Activated naive CD4-positive, alpha-beta T cell treated with anti-CD3 and anti-CD28 coated beads, Interleukin-2, amount 50 U/mL, for 24 hours (primary cell): ENCODE results near the gene CASP10.
"Not testable (repeated sequence)": the region's sequence is repeated elsewhere in the genome, so short reads cannot be mapped to it uniquely, and the experiment has no call there.

ENCODE experiments used
- H3K27ac Mint-ChIP-seq: one replicate; pipeline ENCODE4 v1.8.0; 2021; ENCODE audit warnings: mild to moderate bottlenecking, mixed read lengths
- H3K27me3 Mint-ChIP-seq: one replicate; pipeline ENCODE4 v1.8.0; 2021; ENCODE audit warnings: mixed read lengths
- H3K36me3 Mint-ChIP-seq: one replicate; pipeline ENCODE4 v1.8.0; 2021; ENCODE audit warnings: mixed read lengths
- H3K4me1 Mint-ChIP-seq: one replicate; pipeline ENCODE4 v1.8.0; 2021; ENCODE audit warnings: mixed read lengths
- H3K4me3 Mint-ChIP-seq: one replicate; pipeline ENCODE4 v1.8.0; 2021; ENCODE audit warnings: mild to moderate bottlenecking, mixed read lengths
- H3K9me3 Mint-ChIP-seq: one replicate; pipeline ENCODE4 v1.8.0; 2021; ENCODE audit warnings: mixed read lengths

CASP10 gene

DNA sequence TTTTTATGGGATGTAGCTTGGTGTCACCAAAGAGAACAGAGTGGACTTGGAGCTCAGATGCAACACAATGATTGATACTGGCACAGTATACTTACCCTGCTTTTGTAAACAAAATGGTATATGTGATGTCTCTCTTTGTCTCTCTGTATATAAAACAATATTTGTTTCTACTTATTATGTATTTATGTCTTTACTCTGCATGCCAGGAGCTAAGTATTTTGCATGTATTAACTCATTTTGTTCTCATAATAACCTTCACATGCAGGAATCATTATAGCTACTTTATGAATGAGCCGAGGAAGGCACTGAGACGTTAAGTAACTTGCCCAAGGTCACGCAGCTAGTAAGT, 49.5 kb downstream of the CASP10 start:
- Mint-ChIP-seq H3K4me1 (peaks cover 70% of the 10 kb centered on the region), H3K27ac (peak overlapping the region; percentile 89), H3K4me3 (peak overlapping the region; percentile 93), H3K9me3 (no peaks in the 10 kb centered on the region), H3K36me3 (peaks cover 3% of the 10 kb centered on the region), H3K27me3 (no peaks in the 10 kb centered on the region)

DNA sequence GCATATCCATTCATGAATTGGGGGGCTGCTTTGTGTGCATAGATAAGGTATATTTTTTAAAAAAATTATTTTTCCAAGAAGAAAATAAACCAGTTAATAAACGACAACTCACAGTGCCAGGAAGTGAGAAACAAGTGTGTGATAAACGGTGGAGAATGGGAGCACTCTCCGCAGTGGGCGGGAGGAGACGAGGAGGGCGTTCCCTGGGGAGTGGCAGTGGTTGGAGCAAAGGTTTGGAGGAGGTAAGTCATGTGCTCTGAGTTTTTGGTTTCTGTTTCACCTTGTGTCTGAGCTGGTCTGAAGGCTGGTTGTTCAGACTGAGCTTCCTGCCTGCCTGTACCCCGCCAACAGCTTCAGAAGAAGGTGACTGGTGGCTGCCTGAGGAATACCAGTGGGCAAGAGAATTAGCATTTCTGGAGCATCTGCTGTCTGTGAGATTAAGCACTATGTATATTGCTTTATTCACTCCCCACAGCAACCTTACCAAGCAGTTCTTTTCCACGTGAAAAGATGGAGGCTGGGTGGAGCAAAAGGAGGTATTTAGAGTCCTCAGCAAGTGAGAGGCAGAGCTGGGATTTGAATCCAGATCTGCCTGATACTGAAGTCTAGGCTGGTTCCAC, 50.4 kb downstream of the CASP10 start:
- peak overlapping the region; percentile 96 for H3K27ac Mint-ChIP-seq
- H3K9me3 Mint-ChIP-seq: no peaks in the 10 kb centered on the region
- peaks cover 71% of the 10 kb centered on the region for H3K4me1 Mint-ChIP-seq

DNA sequence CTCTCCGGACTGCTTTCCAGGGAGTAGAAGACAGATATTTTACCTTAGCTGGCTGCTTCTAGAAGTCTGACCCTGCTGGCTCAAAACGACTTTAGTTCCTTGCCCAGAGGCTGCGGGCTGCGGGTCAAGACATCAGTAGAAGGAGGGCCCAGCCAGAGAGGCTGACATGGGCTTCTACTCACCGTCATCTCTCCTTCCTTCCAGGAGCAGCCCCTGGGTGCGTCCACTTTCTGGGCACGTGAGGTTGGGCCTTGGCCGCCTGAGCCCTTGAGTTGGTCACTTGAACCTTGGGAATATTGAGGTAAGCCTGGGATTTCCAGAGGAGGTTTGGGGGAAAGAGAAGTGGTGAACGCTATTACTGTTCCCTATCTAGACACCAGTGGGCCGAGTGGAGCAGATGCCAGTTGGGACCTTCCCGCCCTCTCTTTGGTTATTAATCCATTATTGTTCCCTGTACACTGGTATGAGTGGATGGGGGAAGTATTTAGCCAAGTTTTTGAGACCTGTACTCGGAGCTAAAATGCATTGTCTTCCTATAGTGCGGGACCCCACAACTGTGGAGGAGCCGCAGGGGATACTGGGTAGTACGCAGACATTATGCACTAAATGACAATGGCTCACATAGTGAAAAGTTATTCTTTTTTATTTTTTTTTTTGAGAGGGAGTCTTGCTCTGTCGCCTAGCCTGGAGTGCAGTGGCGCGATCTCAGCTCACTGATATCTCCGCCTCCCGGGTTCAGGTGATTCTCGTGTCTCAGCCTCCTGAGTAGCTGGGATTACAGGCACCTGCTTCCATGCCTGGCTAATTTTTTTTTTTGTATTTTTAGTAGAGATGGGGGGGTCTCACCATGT, 51.1 kb downstream of the CASP10 start:
- H3K27ac Mint-ChIP-seq: peak overlapping the region; percentile 96
- peaks cover 7% of the 10 kb centered on the region for H3K36me3 Mint-ChIP-seq
- no peaks in the 10 kb centered on the region for H3K9me3 Mint-ChIP-seq
- peaks cover 65% of the 10 kb centered on the region for H3K4me1 Mint-ChIP-seq
- no peaks in the 10 kb centered on the region for H3K27me3 Mint-ChIP-seq
- H3K4me3 Mint-ChIP-seq: peak overlapping the region; percentile 93

More for the DNA sequence above, 50.4 kb downstream of the CASP10 start:
- peak overlapping the region; percentile 93 for H3K4me3 Mint-ChIP-seq
- H3K36me3 Mint-ChIP-seq: peaks cover 7% of the 10 kb centered on the region
- no peaks in the 10 kb centered on the region for H3K27me3 Mint-ChIP-seq

DNA sequence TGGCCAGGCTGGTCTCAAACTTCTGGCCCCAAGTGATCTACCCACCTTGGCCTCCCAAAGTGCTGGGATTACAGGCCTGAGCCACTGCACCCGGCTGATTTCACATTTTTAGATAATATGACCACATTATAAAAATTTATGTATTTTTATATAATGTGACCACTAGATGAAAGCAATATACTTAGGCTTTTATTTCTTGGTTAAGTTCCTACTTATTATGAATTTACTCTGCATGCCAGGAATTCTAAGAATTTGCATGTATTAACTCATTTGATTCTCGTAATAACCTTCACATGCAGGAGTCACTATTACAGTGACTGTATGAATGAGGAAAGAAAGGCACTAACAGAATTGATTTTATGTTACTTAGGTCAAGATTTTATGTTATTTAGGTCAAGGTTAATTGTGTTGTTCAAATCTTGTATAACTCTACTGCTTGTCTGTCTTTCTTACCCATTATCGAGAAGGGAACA, 51.8 kb downstream of the CASP10 start:
- H3K4me1 Mint-ChIP-seq: peaks cover 64% of the 10 kb centered on the region
- H3K9me3 Mint-ChIP-seq: no peaks in the 10 kb centered on the region
- peak overlapping the region; percentile 96 for H3K27ac Mint-ChIP-seq
- no peaks in the 10 kb centered on the region for H3K27me3 Mint-ChIP-seq
- peak overlapping the region; percentile 93 for H3K4me3 Mint-ChIP-seq
- H3K36me3 Mint-ChIP-seq: peaks cover 11% of the 10 kb centered on the region

DNA sequence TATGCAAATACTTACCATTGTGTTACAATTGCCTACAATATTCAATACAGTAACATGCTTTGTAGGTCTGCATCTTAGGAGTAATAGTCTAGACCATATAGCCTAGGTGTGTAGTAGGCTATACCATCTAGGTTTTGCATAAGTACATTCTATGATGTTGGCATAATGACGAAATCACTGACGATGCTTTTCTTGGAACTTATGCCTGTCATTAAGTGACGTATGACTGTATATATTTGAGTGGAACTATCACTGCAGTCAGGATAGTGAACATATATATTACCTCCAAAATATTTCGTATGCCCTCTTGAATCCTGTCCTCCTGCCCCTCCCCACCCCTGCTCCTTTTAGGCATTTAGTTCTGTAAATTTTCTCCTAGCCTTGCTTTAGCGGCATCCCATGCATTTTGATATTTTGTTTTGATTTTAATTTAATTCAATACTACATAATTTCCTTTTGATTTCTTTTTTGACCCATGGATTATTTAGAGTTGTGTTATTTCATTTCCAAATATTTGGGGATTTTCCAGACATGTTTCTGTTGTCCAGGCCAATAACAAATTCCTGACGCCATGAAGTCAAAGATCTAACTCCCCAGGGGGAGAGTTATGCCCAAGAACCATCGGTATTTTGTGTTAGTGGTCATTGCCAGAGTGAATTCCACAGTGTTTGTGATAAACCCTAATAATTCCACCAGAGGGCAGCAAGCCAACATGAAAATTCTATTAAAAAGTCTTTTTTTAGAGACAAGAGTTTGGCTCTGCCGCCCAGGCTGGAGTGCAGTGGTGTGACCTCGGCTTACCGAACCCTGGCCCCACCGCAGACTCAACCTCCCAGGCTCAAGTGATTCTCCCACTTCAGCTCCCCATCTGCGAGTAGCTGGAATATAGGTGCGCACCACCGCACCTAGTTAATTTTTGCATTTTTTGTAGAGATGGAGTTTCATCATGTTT, 53.2 kb downstream of the CASP10 start:
- peak overlapping the region; percentile 93 for H3K4me3 Mint-ChIP-seq
- H3K27ac Mint-ChIP-seq: peak overlapping the region; percentile 90
- H3K36me3 Mint-ChIP-seq: peaks cover 26% of the 10 kb centered on the region
- H3K27me3 Mint-ChIP-seq: no peaks in the 10 kb centered on the region
- H3K4me1 Mint-ChIP-seq: peaks cover 69% of the 10 kb centered on the region
- peaks cover 6% of the 10 kb centered on the region for H3K9me3 Mint-ChIP-seq

DNA sequence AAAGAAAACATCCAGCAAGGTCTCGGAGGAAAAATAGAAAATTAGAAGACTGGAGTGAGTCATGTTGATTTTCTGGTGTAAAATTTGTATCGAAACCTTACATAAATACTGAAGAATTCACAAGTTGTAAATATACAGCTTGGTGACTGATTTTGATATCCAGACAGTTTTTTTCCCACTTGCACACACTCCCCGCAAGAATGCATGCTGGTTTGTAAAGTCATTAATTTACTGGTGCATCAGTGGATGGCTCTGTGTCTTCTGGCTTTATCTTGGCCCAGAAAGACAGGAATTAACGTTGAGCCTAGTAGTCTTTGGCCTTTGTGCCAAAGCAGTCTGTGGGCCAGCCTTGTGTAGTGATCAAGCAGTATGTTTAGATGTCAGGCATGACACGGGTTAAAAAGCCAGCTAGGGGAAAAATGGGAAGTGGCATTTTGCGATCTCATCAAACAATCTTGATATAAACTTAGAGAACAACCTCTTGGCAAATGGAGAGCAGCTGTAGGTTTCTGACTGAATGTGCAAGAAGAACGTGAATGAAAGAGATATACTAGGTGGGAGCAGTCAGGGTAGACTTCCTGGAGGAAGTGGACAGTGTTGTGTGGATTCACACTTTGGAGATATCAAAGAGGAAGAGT, 54.7 kb downstream of the CASP10 start:
- Mint-ChIP-seq H3K4me1 (peaks cover 69% of the 10 kb centered on the region), H3K27ac (peak overlapping the region; percentile 56), H3K9me3 (peaks cover 14% of the 10 kb centered on the region)

DNA sequence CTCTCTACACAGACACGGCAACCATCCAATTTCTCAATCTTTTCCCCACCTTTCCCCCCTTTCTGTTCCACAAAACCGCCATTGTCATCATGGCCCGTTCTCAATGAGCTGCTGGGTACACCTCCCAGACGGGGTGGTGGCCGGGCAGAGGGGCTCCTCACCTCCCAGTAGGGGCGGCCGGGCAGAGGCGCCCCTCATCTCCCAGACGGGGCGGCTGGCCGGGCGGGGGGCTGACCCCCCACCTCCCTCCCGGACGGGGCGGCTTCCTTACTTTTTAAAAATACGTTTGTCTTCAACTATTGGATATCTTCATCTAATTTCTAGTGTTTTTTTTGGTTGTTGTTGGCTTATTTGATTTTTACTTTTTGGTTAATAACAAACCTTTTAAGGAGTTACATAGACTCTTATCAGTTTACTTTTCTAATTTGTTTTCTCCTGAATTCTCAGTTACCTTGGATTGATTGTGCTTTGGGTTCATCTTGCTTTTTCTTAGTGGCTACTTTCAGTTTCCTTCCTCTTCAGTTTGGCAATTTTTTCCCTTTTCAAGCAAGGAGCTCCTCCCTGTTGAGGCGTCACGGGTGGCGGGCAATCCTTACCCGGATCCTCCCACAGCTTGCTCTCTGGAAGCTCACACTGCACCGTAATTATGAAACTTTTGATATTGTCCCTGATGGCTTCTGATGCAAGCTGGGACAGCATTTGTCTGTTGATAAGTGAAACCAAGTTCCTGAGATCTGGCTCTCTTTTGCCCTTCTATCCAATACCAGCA, 56.4 kb downstream of the CASP10 start:
- H3K4me1 Mint-ChIP-seq: peaks cover 84% of the 10 kb centered on the region
- peaks cover 14% of the 10 kb centered on the region for H3K9me3 Mint-ChIP-seq
- not testable (repeated sequence) for H3K27me3 Mint-ChIP-seq, H3K4me3 Mint-ChIP-seq
- peaks cover 37% of the 10 kb centered on the region for H3K36me3 Mint-ChIP-seq
- H3K27ac Mint-ChIP-seq: peak overlapping the region; percentile 87

More for the DNA sequence above, 54.7 kb downstream of the CASP10 start:
- Mint-ChIP-seq H3K36me3 (peaks cover 34% of the 10 kb centered on the region), H3K27me3 (no peaks in the 10 kb centered on the region), H3K4me3 (peak overlapping the region; percentile 51)

DNA sequence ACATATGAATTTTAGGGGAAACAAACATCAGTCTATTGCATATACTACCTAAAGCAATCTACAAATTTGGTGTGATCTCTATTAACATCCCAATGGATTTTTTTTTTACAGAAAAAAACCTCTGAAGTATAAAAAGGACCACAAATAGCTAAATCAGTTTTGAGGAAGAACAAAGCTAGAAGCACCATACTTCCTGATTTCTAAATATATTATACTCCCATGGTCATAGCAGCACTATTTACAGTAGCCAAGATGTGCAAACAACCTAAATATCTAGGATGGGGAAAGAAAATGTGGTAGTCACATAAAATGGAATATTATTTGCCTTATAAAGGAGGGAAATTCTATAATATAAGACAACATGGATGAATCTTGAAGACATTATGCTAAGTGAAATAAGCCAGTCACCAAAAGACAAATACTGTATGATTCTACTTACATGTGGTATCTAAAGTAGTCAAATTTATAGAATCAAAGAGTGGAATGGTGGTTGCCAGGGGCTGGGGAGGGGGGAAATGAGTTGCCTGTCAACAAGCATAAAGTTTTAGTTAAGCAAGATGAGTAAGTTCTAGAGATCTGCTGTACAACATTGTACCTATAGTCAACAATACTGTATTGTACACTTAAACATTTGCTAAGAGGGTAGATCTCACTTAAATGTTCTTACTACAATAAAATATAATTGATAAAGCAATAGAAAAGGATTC, 59.8 kb downstream of the CASP10 start:
- Mint-ChIP-seq H3K27me3 (no peaks in the 10 kb centered on the region), H3K4me1 (peaks cover 80% of the 10 kb centered on the region), H3K36me3 (peaks cover 35% of the 10 kb centered on the region), H3K27ac (peak overlapping the region; percentile 53), H3K4me3 (no peak overlapping the region), H3K9me3 (peaks cover 14% of the 10 kb centered on the region)

DNA sequence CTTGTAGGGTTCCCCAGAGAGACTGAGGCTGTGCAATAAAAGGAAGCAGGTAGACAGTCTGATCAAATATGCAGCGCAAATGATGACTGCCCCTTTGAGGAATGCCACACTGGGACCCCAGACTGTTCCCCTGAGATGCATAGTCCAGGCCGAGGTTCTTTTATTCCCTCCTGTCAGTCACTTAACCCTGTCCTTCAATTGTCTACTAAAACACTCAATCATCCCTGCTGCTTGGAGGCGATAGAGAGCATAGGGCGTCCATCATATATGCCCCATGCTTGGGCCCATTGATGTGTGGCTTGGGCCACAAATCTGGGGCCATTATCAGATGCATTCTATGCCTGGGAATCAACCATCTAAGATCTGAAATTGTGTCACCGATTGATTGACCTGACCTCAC, 61.9 kb downstream of the CASP10 start:
- peaks cover 28% of the 10 kb centered on the region for H3K36me3 Mint-ChIP-seq
- H3K27me3 Mint-ChIP-seq: no peaks in the 10 kb centered on the region
- H3K9me3 Mint-ChIP-seq: peaks cover 14% of the 10 kb centered on the region
- H3K4me3 Mint-ChIP-seq: no peak overlapping the region
- no peak overlapping the region for H3K27ac Mint-ChIP-seq
- peaks cover 87% of the 10 kb centered on the region for H3K4me1 Mint-ChIP-seq

DNA sequence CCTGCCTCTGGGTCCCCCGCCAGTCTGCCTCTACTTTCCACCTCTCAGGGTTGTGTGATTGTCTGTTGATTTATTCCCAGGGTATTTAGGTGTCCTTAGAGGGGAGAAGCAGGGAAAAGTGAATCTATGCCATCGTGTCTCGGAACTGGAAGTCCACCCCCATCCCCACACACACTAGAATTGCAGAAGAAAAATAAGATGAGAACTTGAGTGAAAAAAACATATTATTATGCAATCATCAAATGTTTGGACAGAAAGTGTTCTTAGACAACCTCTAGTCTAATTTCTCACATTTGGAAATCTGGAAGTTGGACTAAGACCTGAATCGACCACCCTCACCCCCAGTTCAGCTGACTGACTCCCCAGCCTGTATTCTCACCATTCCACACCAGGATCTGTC, 63.3 kb downstream of the CASP10 start:
- Mint-ChIP-seq H3K4me3 (no peak overlapping the region), H3K4me1 (peaks cover 85% of the 10 kb centered on the region), H3K27ac (peak overlapping the region; percentile 82), H3K27me3 (no peaks in the 10 kb centered on the region), H3K9me3 (peaks cover 7% of the 10 kb centered on the region), H3K36me3 (peaks cover 21% of the 10 kb centered on the region)

DNA sequence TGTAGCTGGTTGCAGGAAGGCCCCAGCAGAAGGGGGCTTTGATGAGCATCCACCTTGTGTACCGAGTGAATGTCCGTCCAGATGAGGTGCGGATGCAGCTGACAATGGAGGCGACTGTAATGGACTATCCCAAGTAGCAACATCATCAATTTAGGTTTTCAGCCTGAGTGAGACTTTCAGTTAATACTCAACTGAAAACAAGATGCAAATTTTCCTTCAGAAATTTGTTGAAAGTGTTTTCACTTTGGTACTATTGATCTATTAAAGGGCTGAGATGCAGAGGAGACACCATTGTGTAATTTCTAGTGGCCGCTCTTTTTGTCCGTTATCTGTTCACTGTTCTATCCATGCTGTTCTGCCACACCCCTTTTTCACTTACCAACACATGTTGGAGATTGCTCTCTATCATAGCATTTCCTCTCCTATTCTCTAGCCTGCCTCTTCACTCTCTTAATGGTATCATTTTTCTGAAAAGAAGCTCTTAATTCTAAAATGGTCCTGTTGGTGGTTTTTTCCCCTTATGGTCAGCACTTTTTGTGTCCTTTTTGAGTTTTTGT, 65.4 kb downstream of the CASP10 start:
- peaks cover 11% of the 10 kb centered on the region for H3K36me3 Mint-ChIP-seq

DNA sequence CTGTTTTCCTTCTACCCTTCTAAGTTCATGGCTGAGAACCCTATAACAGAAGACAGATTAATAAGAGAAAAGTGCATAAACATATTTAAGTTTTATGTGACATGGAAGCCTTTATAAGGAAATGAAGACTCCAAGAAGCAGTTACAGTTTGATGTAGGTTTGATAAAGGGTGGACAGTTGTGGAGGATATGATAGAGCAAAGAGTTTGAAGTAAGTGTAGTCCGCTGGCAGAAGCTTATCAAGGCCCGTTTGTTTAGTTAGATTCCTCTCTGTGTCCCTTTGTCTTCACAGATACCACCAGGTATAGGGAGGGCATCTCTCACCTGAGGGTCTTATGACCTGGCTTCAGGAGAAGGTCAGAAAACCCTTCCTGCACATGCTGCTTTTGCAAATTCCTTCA, 66.9 kb downstream of the CASP10 start:
- H3K4me3 Mint-ChIP-seq: no peak overlapping the region
- peaks cover 11% of the 10 kb centered on the region for H3K36me3 Mint-ChIP-seq
- no peaks in the 10 kb centered on the region for H3K9me3 Mint-ChIP-seq
- H3K4me1 Mint-ChIP-seq: peaks cover 79% of the 10 kb centered on the region
- no peak overlapping the region for H3K27ac Mint-ChIP-seq
- no peaks in the 10 kb centered on the region for H3K27me3 Mint-ChIP-seq

More for the DNA sequence above, 65.4 kb downstream of the CASP10 start:
- no peaks in the 10 kb centered on the region for H3K9me3 Mint-ChIP-seq
- no peak overlapping the region for H3K4me3 Mint-ChIP-seq
- H3K4me1 Mint-ChIP-seq: peaks cover 80% of the 10 kb centered on the region
- H3K27ac Mint-ChIP-seq: peak overlapping the region; percentile 30
- H3K27me3 Mint-ChIP-seq: no peaks in the 10 kb centered on the region

DNA sequence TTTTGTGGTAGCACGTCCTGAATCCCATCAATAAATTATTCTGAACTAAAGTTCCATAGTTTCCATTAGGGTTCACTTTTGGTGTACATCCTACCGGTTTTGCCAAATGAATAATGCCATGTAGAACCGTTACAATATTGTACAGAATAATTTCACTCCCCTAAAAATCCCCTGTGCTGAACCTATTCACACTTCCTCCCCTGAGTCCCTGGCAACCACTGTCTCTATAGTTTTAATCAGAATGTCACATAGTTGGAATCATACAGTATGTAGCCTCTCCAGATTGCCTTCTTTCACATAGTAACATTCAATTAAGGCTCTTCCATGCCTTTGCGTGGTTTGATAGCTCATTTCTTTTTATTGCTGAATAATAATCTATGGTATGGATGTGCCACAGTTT, 67.8 kb downstream of the CASP10 start:
- H3K36me3 Mint-ChIP-seq: peaks cover 11% of the 10 kb centered on the region
- H3K4me1 Mint-ChIP-seq: peaks cover 84% of the 10 kb centered on the region
- no peak overlapping the region for H3K4me3 Mint-ChIP-seq
- no peaks in the 10 kb centered on the region for H3K27me3 Mint-ChIP-seq
- no peaks in the 10 kb centered on the region for H3K9me3 Mint-ChIP-seq
- H3K27ac Mint-ChIP-seq: no peak overlapping the region
